Spleen (tissue), 11 donors: ENCODE measurements around the gene CECR2. TPM values are rescaled to one million over a fixed set of nuclear protein-coding genes. Genes with fewer than 3 reads are reported as not detected.

ENCODE experiments used
- DNase-seq: peaks from one replicate; pipeline ENCODE4 v3.0.0-alpha.2; 2020
- H3K27ac ChIP-seq, 8 donors: fragments of 200-600 bp; sonication (generic) in 7 of 8; 1 replicate in 4 of 8; 2 replicates in 4 of 8; pipeline versions ENCODE4 v1.5.0 to v1.8.0; 2016 to 2021; ENCODE audit warnings: inconsistent platforms in 4 of 8, mild to moderate bottlenecking in 4 of 8, moderate library complexity in 1 of 8
- H3K27me3 ChIP-seq, 7 donors: fragments of 200-600 bp; sonication (generic) in 6 of 7; replicated peaks in 1 of 7; 1 replicate in 4 of 7; 2 replicates in 3 of 7; pipeline versions ENCODE4 v1.5.0 to v1.8.0; 2016 to 2021; ENCODE audit warnings: inconsistent platforms in 3 of 7, mild to moderate bottlenecking in 1 of 7
- H3K36me3 ChIP-seq, 6 donors: fragments of 200-600 bp; sonication (generic) in 5 of 6; 1 replicate in 4 of 6; 2 replicates in 2 of 6; pipeline versions ENCODE4 v1.5.0 to v1.8.0; 2016 to 2021; ENCODE audit warnings: inconsistent platforms in 2 of 6
- H3K4me1 ChIP-seq, 6 donors: fragments of 200-600 bp; sonication (generic) in 5 of 6; 1 replicate in 3 of 6; 2 replicates in 3 of 6; pipeline versions ENCODE4 v1.5.0 to v1.8.0; 2016 to 2021; ENCODE audit warnings: inconsistent platforms in 3 of 6
- H3K4me3 ChIP-seq, 8 donors: fragments of 200-600 bp; sonication (generic) in 7 of 8; 1 replicate in 4 of 8; 2 replicates in 4 of 8; pipeline versions ENCODE4 v1.5.0 to v1.8.0; 2016 to 2021; ENCODE audit warnings: inconsistent platforms in 4 of 8, mild to moderate bottlenecking in 4 of 8, moderate library complexity in 2 of 8
- H3K9me3 ChIP-seq, 8 donors: fragments of 200-600 bp; sonication (generic) in 7 of 8; 1 replicate in 4 of 8; 2 replicates in 4 of 8; pipeline versions ENCODE4 v1.5.0 to v1.8.0; 2016 to 2021; ENCODE audit warnings: inconsistent platforms in 4 of 8
- CTCF ChIP-seq, 11 experiments: fragments of 200-600 bp in 7 of 11; fragments of 450-650 bp in 4 of 11; sonication (generic) in 4 of 11; IDR thresholded peaks in 8 of 11; conservative IDR thresholded peaks in 3 of 11; 1 replicate in 7 of 11; 2 replicates in 4 of 11; pipeline versions ENCODE4 v1.4.0 to v1.8.0; 2016 to 2021; ENCODE audit warnings: antibody characterized with exemption in 11 of 11, inconsistent platforms in 4 of 11, mild to moderate bottlenecking in 1 of 11
- POLR2A ChIP-seq, 3 donors: fragments of 450-650 bp; IDR thresholded peaks; one replicate each; pipeline ENCODE4 v1.5.1; 2017; ENCODE audit warnings: antibody characterized with exemption in 3 of 3, mild to moderate bottlenecking in 1 of 3
- POLR2AphosphoS5 ChIP-seq, 3 donors: sonication (generic); formaldehyde crosslinking; IDR thresholded peaks; one replicate each; pipeline ENCODE4 v1.5.1; 2017; ENCODE audit warnings: antibody characterized with exemption in 3 of 3
- WGBS, 5 donors: extraction: QIAGEN DNeasy Blood & Tissue Kit in 3 of 5; methylation state at CpG; one replicate each; pipeline versions ENCODE4 v1.1.5 to v1.1.7; 2013 to 2018; 5-methylcytosine and 5-hydroxymethylcytosine counted together
- intact Hi-C: fragments of 100-400 bp; cut with DNase I; formaldehyde crosslinking; loops from one replicate; pipeline ENCODE4 v1.15.0; 2023; ENCODE audit warnings: low total_unique reads
- polyA plus RNA-seq, 3 donors: library from polyadenylated mRNA; stranded (reverse); fragments of 200-250 nt; gene quantifications; one replicate each; pipeline ENCODE4 v1.2.1, GENCODE V29; 2013
- total RNA-seq, 7 donors: library from RNA; depleted of rRNA in 3 of 7; stranded (reverse); fragments of >200 nt in 3 of 7; fragmentation: NEBNext Ultra II Directional in 4 of 7; extraction: Animal tissue kit (Norgen Biotek cat#: 25700) in 4 of 7; gene quantifications; one replicate each; pipeline versions ENCODE4 v1.1.0 to v1.2.1, GENCODE V29; 2016 to 2021
- donor health status: healthy with polysubstance abuse.
- donor health status: DM: no; HTN: no; CAD: no; lungs with moderate emphysema.
- donor health status: DM: no; HTN: no; CAD: no.
- donor health status: Bipolar disorder and iron deficiency.
- donor health status: healthy.
- donor health status: DM: no; HTN: no; CAD: no.
- donor health status: DM: yes; HTN: yes; CAD: no.

The CECR2 gene
- total and polyA plus RNA-seq, 10 donors, result 0.05 to 3.0 (median 0.91) TPM

DNA sequence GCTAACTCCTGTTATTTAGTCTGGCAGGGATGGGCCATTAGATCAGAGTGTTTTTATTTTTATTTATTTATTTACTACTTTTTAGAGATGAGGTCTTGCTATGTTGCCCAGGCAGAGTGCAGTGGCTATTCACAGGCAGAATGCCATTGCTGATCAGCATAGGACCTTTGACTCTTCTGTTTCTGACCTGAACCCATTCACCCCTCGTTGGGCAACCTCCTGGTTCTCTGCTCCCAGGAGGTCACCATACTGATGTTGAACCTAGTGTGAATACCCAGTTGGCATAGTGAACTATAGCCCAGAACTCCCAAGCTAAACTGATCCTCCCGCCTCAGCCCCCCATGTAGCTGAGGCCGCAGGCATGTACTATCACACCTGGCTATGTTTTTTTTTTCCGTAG is 16.5 kb upstream of the CECR2 start:
- no peak for TF ChIP-seq POLR2AphosphoS5 (IDR thresholded peaks at IDR 0.05)
- no peak for TF ChIP-seq CTCF (IDR thresholded peaks at IDR 0.05 in 8 of 11, conservative IDR thresholded peaks at IDR 0.05 in 3 of 11)
- Histone ChIP-seq H3K4me3 (no peak overlapping the region), H3K27me3 (peaks cover 0 to 14% (median 0%) of the 10 kb centered on the region in 7 donors), H3K9me3 (no peaks in the 10 kb centered on the region), H3K36me3 (no peaks in the 10 kb centered on the region), H3K4me1 (no peaks in the 10 kb centered on the region), H3K27ac (no peak overlapping the region)
- DNase-seq, result no peak
- intact Hi-C loops, result no loop called here
- WGBS, 5 donors, result 77 to 89% (median 87%) methylated on average over 4 of the region's 4 CpGs

DNA sequence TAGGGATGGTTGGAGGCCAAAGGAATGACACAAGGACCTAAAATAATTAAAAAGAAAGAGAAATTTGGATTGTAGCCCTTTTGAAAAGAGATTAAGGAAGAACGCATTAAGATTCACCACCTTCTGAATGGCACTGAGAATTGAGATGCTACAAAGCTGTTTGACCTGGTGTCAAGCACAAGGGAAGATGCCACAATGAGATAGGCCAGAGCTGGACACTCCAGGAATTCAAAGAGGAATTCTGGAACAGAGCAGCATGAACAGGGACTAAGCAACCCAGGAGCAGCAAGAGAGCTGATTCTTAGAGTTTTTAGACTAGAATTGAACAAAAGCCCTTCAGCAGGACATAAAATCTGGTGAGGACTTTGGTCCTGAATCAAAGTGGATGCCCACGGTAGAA is 11.6 kb upstream of the CECR2 start:
- intact Hi-C loops, result no loop called here
- TF ChIP-seq POLR2A (IDR thresholded peaks at IDR 0.05), result no peak
- TF ChIP-seq POLR2AphosphoS5 (IDR thresholded peaks at IDR 0.05), result no peak
- TF ChIP-seq CTCF (IDR thresholded peaks at IDR 0.05 in 8 of 11, conservative IDR thresholded peaks at IDR 0.05 in 3 of 11), result no peak
- DNase-seq, result no peak
- Histone ChIP-seq H3K9me3 (no peaks in the 10 kb centered on the region), H3K27me3 (peaks cover 0 to 10% (median 0%) of the 10 kb centered on the region in 7 donors), H3K4me3 (no peak overlapping the region), H3K36me3 (no peaks in the 10 kb centered on the region), H3K27ac (no peak overlapping the region), H3K4me1 (no peaks in the 10 kb centered on the region)
- 80 to 93% (median 87%) methylated on average over 2 of the region's 2 CpGs for WGBS, 5 donors

DNA sequence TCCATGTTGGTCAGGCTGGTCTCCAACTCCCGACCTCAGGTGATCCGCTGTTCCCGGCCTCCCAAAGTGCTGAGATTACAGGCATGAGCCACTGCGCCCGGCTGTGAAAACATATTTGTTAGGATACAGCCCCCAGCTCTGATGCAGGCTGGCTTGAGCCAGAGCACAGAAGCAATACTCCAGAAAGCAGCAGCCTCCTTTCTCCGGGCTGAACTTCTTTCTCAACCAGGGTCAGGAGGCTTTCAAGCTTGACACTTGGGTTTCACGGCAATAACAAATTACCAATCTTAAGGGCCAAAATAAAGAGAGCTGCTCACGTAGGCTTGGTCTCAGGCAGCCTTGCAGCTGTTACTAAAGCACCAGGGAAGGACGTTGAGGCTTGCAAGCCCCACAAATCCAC is 10.8 kb upstream of the CECR2 start:
- 74 to 83% (median 79%) methylated on average over 9 of the region's 9 CpGs for WGBS, 5 donors
- no peaks in the 10 kb centered on the region for H3K36me3 ChIP-seq
- H3K27ac ChIP-seq, result no peak overlapping the region
- H3K4me3 ChIP-seq, result no peak overlapping the region
- no peak for TF ChIP-seq POLR2A (IDR thresholded peaks at IDR 0.05)
- no peak for TF ChIP-seq POLR2AphosphoS5 (IDR thresholded peaks at IDR 0.05)
- TF ChIP-seq CTCF (IDR thresholded peaks at IDR 0.05 in 8 of 11, conservative IDR thresholded peaks at IDR 0.05 in 3 of 11), result no peak
- H3K9me3 ChIP-seq, result no peaks in the 10 kb centered on the region
- intact Hi-C loops, result no loop called here
- DNase-seq, result no peak
- H3K27me3 ChIP-seq, result peaks cover 0 to 17% (median 0%) of the 10 kb centered on the region in 7 donors
- H3K4me1 ChIP-seq, result no peaks in the 10 kb centered on the region

GRCh38 chr22:17359501-17359900 is 9.8 kb upstream of the CECR2 start:
- no peak overlapping the region for H3K4me3 ChIP-seq
- no peak for DNase-seq
- no peak overlapping the region for H3K27ac ChIP-seq
- peaks cover 0 to 28% (median 0%) of the 10 kb centered on the region in 7 donors for H3K27me3 ChIP-seq
- intact Hi-C loops, result no loop called here
- no peaks in the 10 kb centered on the region for H3K36me3 ChIP-seq
- H3K9me3 ChIP-seq, result no peaks in the 10 kb centered on the region
- H3K4me1 ChIP-seq, result no peaks in the 10 kb centered on the region
- TF ChIP-seq POLR2A (IDR thresholded peaks at IDR 0.05) (no peak), CTCF (IDR thresholded peaks at IDR 0.05 in 8 of 11, conservative IDR thresholded peaks at IDR 0.05 in 3 of 11) (no peak)
- WGBS, 5 donors, result 40 to 43% (median 42%) methylated on average over 4 of the region's 4 CpGs
